B cell (primary cell): ENCODE results near the gene RPL19. TPM values are rescaled to one million over a fixed set of nuclear protein-coding genes. Genes with fewer than 3 reads are reported as not detected.

Source experiments
- ATAC-seq: fragments of 200-7000 bp; cut with Tn5 transposase; one replicate; pipeline ENCODE4 v1.10.0; 2021; ENCODE audit warnings: low read depth, mild to moderate bottlenecking, moderate number of reproducible peaks, moderate library complexity
- CTCF ChIA-PET: fragments of 350-600 bp; sonication (Branson Sonifier 250); formaldehyde crosslinking; loops from one replicate; lab custom pipeline; 2021; ENCODE audit warnings: antibody characterized with exemption, inconsistent platforms; lab: Charles Lee
- POLR2A ChIA-PET: fragments of 350-600 bp; sonication (Branson Sonifier 250); formaldehyde crosslinking; loops from one replicate; lab custom pipeline; 2021; ENCODE audit warnings: antibody characterized with exemption; lab: Charles Lee
- DNase-seq: peaks from one replicate; pipeline ENCODE4 v3.0.0; 2013
- H2AFZ ChIP-seq: 2 replicates; pipeline ENCODE4 v1.6.1; 2012; ENCODE audit warnings: mild to moderate bottlenecking, low read depth, low read length; ENCODE audit not compliant: insufficient read depth, poor library complexity, severe bottlenecking
- H3K27ac ChIP-seq, 2 donors: 1 replicate in 1 of 2; 2 replicates in 1 of 2; pipeline ENCODE4 v1.5.1; 2012 to 2013; ENCODE audit warnings: low read length in 2 of 2, mild to moderate bottlenecking in 2 of 2, moderate library complexity in 1 of 2
- H3K27me3 ChIP-seq, 4 experiments: fragments of 200-600 bp in 1 of 4; sonication (generic) in 1 of 4; replicated peaks in 1 of 4; 1 replicate in 2 of 4; 2 replicates in 2 of 4; pipeline versions ENCODE4 v1.6.1 to v1.7.0; 2013 to 2016; ENCODE audit warnings: low read length in 3 of 4, mild to moderate bottlenecking in 2 of 4, mixed read lengths in 1 of 4, moderate library complexity in 1 of 4; ENCODE audit not compliant: insufficient read depth in 4 of 4, control insufficient read depth in 3 of 4; ENCODE audit errors: control extremely low read depth in 1 of 4
- H3K36me3 ChIP-seq, 2 experiments: replicated peaks in 1 of 2; 1 replicate in 1 of 2; 2 replicates in 1 of 2; pipeline versions ENCODE4 v1.6.1 to v1.7.1; 2013; ENCODE audit warnings: low read length in 1 of 2; ENCODE audit not compliant: insufficient read depth in 2 of 2, control insufficient read depth in 1 of 2; ENCODE audit errors: control extremely low read depth in 1 of 2, extremely low read depth in 1 of 2
- H3K4me1 ChIP-seq, 2 donors: fragments of 200-600 bp in 1 of 2; sonication (generic) in 1 of 2; 1 replicate in 1 of 2; 2 replicates in 1 of 2; pipeline versions ENCODE4 v1.5.1 to v1.6.1; 2013 to 2017; ENCODE audit warnings: low read length in 2 of 2; ENCODE audit not compliant: control insufficient read depth in 2 of 2, insufficient read depth in 2 of 2
- H3K4me2 ChIP-seq: replicated peaks from 2 replicates; pipeline ENCODE3; 2012; ENCODE audit warnings: mild to moderate bottlenecking, low read depth, low read length; ENCODE audit not compliant: poor library complexity, severe bottlenecking
- H3K4me3 ChIP-seq, 5 experiments: fragments of 200-600 bp in 1 of 5; sonication (generic) in 1 of 5; 1 replicate in 3 of 5; 2 replicates in 2 of 5; pipeline versions ENCODE4 v1.5.1 to v1.7.0; 2011 to 2016; ENCODE audit warnings: low read length in 4 of 5, mild to moderate bottlenecking in 4 of 5, low read depth in 2 of 5, control low read depth in 1 of 5, moderate library complexity in 1 of 5; ENCODE audit not compliant: insufficient read depth in 1 of 5; ENCODE audit errors: control extremely low read depth in 1 of 5, extremely low read depth in 1 of 5
- H3K79me2 ChIP-seq: fragments of 200-600 bp; sonication (generic); one replicate; pipeline ENCODE4 v1.6.0; 2016; ENCODE audit warnings: low read length; ENCODE audit not compliant: control insufficient read depth, insufficient read depth
- H3K9ac ChIP-seq: fragments of 200-600 bp; sonication (generic); 2 replicates; pipeline ENCODE4 v1.6.1; 2017; ENCODE audit warnings: mild to moderate bottlenecking, low read length, moderate library complexity
- H3K9me3 ChIP-seq, 3 donors: one replicate each; pipeline versions ENCODE4 v1.6.1 to v1.7.1; 2013; ENCODE audit warnings: low read length in 2 of 3; ENCODE audit not compliant: control insufficient read depth in 2 of 3, insufficient read depth in 1 of 3; ENCODE audit errors: control extremely low read depth in 1 of 3
- H4K20me1 ChIP-seq: 2 replicates; pipeline ENCODE4 v1.6.0; 2012; ENCODE audit warnings: mild to moderate bottlenecking, low read length; ENCODE audit not compliant: insufficient read depth, control insufficient read depth, poor library complexity, severe bottlenecking
- H3K27ac Mint-ChIP-seq: one replicate; pipeline ENCODE4 v1.8.0; 2021; ENCODE audit warnings: mixed read lengths
- H3K27me3 Mint-ChIP-seq: one replicate; pipeline ENCODE4 v1.8.0; 2021; ENCODE audit warnings: mixed read lengths
- H3K4me1 Mint-ChIP-seq: one replicate; pipeline ENCODE4 v1.8.0; 2021; ENCODE audit warnings: mixed read lengths
- H3K4me3 Mint-ChIP-seq: one replicate; pipeline ENCODE4 v1.8.0; 2021; ENCODE audit warnings: mixed read lengths
- H3K9me3 Mint-ChIP-seq: one replicate; pipeline ENCODE4 v1.8.0; 2022; ENCODE audit warnings: mixed read lengths; ENCODE audit not compliant: insufficient read depth
- EZH2 ChIP-seq: IDR thresholded peaks from 2 replicates; pipeline ENCODE4 v1.6.1; 2012; ENCODE audit warnings: borderline replicate concordance, low read depth, mild to moderate bottlenecking, moderate library complexity, low read length; ENCODE audit not compliant: insufficient read depth, poor library complexity, severe bottlenecking
- WGBS: methylation state at CpG from one replicate; pipeline ENCODE4 v1.1.5; 2013; ENCODE audit warnings: missing lambda C conversion rate; ENCODE audit not compliant: insufficient coverage; 5-methylcytosine and 5-hydroxymethylcytosine counted together
- intact Hi-C: fragments of 100-400 bp; cut with micrococcal nuclease; formaldehyde crosslinking; loops from one replicate; pipeline ENCODE4 v1.10.0; 2022
- polyA plus RNA-seq: library from polyadenylated mRNA; depleted of rRNA; stranded (reverse); fragments of >200 nt; gene quantifications from 2 replicates; pipeline ENCODE4 v1.2.3, GENCODE V29; 2012
- total RNA-seq, 2 donors: library from RNA; stranded (reverse); fragments of 120-200 nt in 1 of 2; gene quantifications; 1 replicate in 1 of 2; 2 replicates in 1 of 2; pipeline versions ENCODE4 v1.2.3 to v1.2.4, GENCODE V29; 2013 to 2022
- TF ChIP-seq, protein P1 (sequence below): fragments of 200-600 bp; IDR thresholded peaks from one replicate; pipeline ENCODE4 v1.8.0; 2022; ENCODE audit warnings: antibody characterized with exemption, mild to moderate bottlenecking

The RPL19 gene
- total and polyA plus RNA-seq, 2 donors (not counting 1 experiment from before 2014, with no cell fraction given): 3,041 to 3,233 TPM

- Histone ChIP-seq H3K36me3 (no peaks in the 10 kb centered on the region), H4K20me1 (peaks cover 7% of the 10 kb centered on the region), H3K79me2 (no peaks in the 10 kb centered on the region), H2AFZ (no peak overlapping the region), H3K9me3 (no peaks in the 10 kb centered on the region), H3K27ac (no peak overlapping the region), H3K4me2 (no peak overlapping the region), H3K4me1 (peaks cover 12 to 17% of the 10 kb centered on the region in 2 donors), H3K9ac (no peak overlapping the region), H3K27me3 (no peaks in the 10 kb centered on the region), H3K4me3 (no peak overlapping the region)
- 94% methylated on average over 9 of the region's 9 CpGs for WGBS
- Mint-ChIP-seq H3K4me3 (no peak overlapping the region), H3K4me1 (peaks cover 11% of the 10 kb centered on the region), H3K9me3 (no peaks in the 10 kb centered on the region), H3K27me3 (no peaks in the 10 kb centered on the region), H3K27ac (no peak overlapping the region)
- intact Hi-C loops: no loop called here
- no peak for ATAC-seq
- TF ChIP-seq EZH2: no peak
- TF ChIP-seq, protein P1, sequence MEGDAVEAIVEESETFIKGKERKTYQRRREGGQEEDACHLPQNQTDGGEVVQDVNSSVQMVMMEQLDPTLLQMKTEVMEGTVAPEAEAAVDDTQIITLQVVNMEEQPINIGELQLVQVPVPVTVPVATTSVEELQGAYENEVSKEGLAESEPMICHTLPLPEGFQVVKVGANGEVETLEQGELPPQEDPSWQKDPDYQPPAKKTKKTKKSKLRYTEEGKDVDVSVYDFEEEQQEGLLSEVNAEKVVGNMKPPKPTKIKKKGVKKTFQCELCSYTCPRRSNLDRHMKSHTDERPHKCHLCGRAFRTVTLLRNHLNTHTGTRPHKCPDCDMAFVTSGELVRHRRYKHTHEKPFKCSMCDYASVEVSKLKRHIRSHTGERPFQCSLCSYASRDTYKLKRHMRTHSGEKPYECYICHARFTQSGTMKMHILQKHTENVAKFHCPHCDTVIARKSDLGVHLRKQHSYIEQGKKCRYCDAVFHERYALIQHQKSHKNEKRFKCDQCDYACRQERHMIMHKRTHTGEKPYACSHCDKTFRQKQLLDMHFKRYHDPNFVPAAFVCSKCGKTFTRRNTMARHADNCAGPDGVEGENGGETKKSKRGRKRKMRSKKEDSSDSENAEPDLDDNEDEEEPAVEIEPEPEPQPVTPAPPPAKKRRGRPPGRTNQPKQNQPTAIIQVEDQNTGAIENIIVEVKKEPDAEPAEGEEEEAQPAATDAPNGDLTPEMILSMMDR: no peak
- ChIA-PET POLR2A (no interaction called here), CTCF (no interaction called here)
- no peak for DNase-seq
Measured at GRCh38 chr17:39191750-39192510, 8.2 kb upstream of the RPL19 start.

DNA sequence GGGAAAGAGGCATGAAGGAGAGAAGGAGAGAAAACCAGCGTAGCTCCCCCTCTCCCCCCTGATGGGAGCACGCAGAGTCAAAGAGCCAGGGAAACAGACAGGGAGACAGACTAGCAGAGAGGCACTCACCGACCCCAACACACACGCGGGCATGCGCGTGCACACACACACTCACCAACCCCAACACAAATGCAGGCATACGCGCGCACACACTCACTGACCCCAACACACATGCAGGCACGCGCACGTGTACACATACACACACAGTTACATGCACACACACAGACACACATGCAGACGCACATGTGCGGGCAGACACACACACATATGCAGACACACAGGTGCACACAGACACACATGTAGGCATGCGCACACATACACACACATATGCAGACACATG is 7.2 kb upstream of the RPL19 start:
- Mint-ChIP-seq H3K9me3 (no peaks in the 10 kb centered on the region), H3K27ac (no peak overlapping the region), H3K4me3 (no peak overlapping the region), H3K4me1 (peaks cover 13% of the 10 kb centered on the region), H3K27me3 (no peaks in the 10 kb centered on the region)
- peaks cover 7% of the 10 kb centered on the region for H4K20me1 ChIP-seq
- DNase-seq: no peak
- no peak overlapping the region for H3K4me2 ChIP-seq
- ATAC-seq: no peak
- H3K4me1 ChIP-seq: peaks cover 14 to 23% of the 10 kb centered on the region in 2 donors
- ChIA-PET CTCF (no interaction called here), POLR2A (no interaction called here)
- no peaks in the 10 kb centered on the region for H3K27me3 ChIP-seq
- no peaks in the 10 kb centered on the region for H3K36me3 ChIP-seq
- 97% methylated on average over 15 of the region's 16 CpGs for WGBS
- intact Hi-C loops: no loop called here
- H3K9me3 ChIP-seq: no peaks in the 10 kb centered on the region
- H3K4me3 ChIP-seq: no peak overlapping the region
- no peak overlapping the region for H3K9ac ChIP-seq
- no peak overlapping the region for H2AFZ ChIP-seq
- no peak for TF ChIP-seq EZH2
- TF ChIP-seq, protein P1: no peak
- H3K27ac ChIP-seq: no peak overlapping the region
- H3K79me2 ChIP-seq: no peaks in the 10 kb centered on the region
